ENCODE measurements around the gene MRM1. TPM values are rescaled to one million over a fixed set of nuclear protein-coding genes. Genes with fewer than 3 reads are reported as not detected.

The MRM1 gene
- total RNA-seq, 1 donor from 2014 or later, result 5.4 TPM

- Mint-ChIP-seq H3K36me3 (ENCODE audit: low read depth) (peaks cover 6% of the 10 kb centered on the region), H3K4me3 (peak overlapping the region; percentile 84), H3K9me3 (no peaks in the 10 kb centered on the region), H3K4me1 (peaks cover 31% of the 10 kb centered on the region), H3K27ac (ENCODE audit: unreplicated experiment) (peak overlapping the region; percentile 75), H3K27me3 (ENCODE audit: low read depth) (no peaks in the 10 kb centered on the region)
- no peak for DNase-seq (ENCODE audit: low read depth, low spot score)
- TF ChIP-seq CTCF (conservative IDR thresholded peaks at IDR 0.05), result no peak
Measured at GRCh38 chr17:36592316-36592715, 9.1 kb upstream of the MRM1 start.

- DNase-seq (ENCODE audit: low read depth, low spot score), result no peak
- H3K4me3 Mint-ChIP-seq, result peak overlapping the region; percentile 84
- H3K4me1 Mint-ChIP-seq, result peaks cover 31% of the 10 kb centered on the region
- no peak for TF ChIP-seq CTCF (conservative IDR thresholded peaks at IDR 0.05)
- peak overlapping the region; percentile 75 for H3K27ac Mint-ChIP-seq (ENCODE audit: unreplicated experiment)
- no peaks in the 10 kb centered on the region for H3K9me3 Mint-ChIP-seq
- H3K36me3 Mint-ChIP-seq (ENCODE audit: low read depth), result peaks cover 6% of the 10 kb centered on the region
- H3K27me3 Mint-ChIP-seq (ENCODE audit: low read depth), result no peaks in the 10 kb centered on the region
Measured at GRCh38 chr17:36592716-36593321, 8.6 kb upstream of the MRM1 start.

GRCh38 chr17:36593656-36594316 lies 7.6 kb upstream of the MRM1 start:
- no peak overlapping the region for H3K27ac Mint-ChIP-seq (ENCODE audit: unreplicated experiment)

GRCh38 chr17:36594626-36595401 lies 6.6 kb upstream of the MRM1 start:
- no peaks in the 10 kb centered on the region for H3K27me3 Mint-ChIP-seq (ENCODE audit: low read depth)
- H3K4me1 Mint-ChIP-seq, result peaks cover 31% of the 10 kb centered on the region
- H3K4me3 Mint-ChIP-seq, result peak overlapping the region; percentile 45
- H3K27ac Mint-ChIP-seq (ENCODE audit: unreplicated experiment), result no peak overlapping the region
- H3K36me3 Mint-ChIP-seq (ENCODE audit: low read depth), result peaks cover 6% of the 10 kb centered on the region
- no peak for DNase-seq (ENCODE audit: low read depth, low spot score)
- no peak for TF ChIP-seq CTCF (conservative IDR thresholded peaks at IDR 0.05)
- H3K9me3 Mint-ChIP-seq, result no peaks in the 10 kb centered on the region

More at GRCh38 chr17:36593656-36594316, 7.6 kb upstream of the MRM1 start:
- Mint-ChIP-seq H3K27me3 (ENCODE audit: low read depth) (no peaks in the 10 kb centered on the region), H3K36me3 (ENCODE audit: low read depth) (peaks cover 6% of the 10 kb centered on the region), H3K4me1 (peaks cover 31% of the 10 kb centered on the region), H3K4me3 (peak overlapping the region; percentile 84), H3K9me3 (no peaks in the 10 kb centered on the region)
- no peak for DNase-seq (ENCODE audit: low read depth, low spot score)
- TF ChIP-seq CTCF (conservative IDR thresholded peaks at IDR 0.05), result no peak

GRCh38 chr17:36597226-36597625 lies 4.2 kb upstream of the MRM1 start:
- H3K4me3 Mint-ChIP-seq, result peak overlapping the region; percentile 58

More at GRCh38 chr17:36597226-36597625, 4.2 kb upstream of the MRM1 start:
- Mint-ChIP-seq H3K27ac (ENCODE audit: unreplicated experiment) (no peak overlapping the region), H3K27me3 (ENCODE audit: low read depth) (no peaks in the 10 kb centered on the region), H3K36me3 (ENCODE audit: low read depth) (peaks cover 6% of the 10 kb centered on the region), H3K4me1 (peaks cover 30% of the 10 kb centered on the region), H3K9me3 (no peaks in the 10 kb centered on the region)
- TF ChIP-seq CTCF (conservative IDR thresholded peaks at IDR 0.05), result no peak
- DNase-seq (ENCODE audit: low read depth, low spot score), result no peak

Data from neural crest cell (in vitro differentiated cells).